ENCODE data around the gene SELENOS.

The SELENOS gene

GRCh38 chr15:101250341-101250831 is 26.9 kb downstream of the SELENOS start:
- no peak for DNase-seq

- no peak for DNase-seq
These were observed 29.0 kb downstream of the SELENOS start for GRCh38 chr15:101248274-101248673.

GRCh38 chr15:101246824-101247745 is 30.2 kb downstream of the SELENOS start:
- no peak for DNase-seq

- DNase-seq, result no peak
These were observed 30.9 kb downstream of the SELENOS start for GRCh38 chr15:101246391-101246790.

GRCh38 chr15:101244889-101245668 is 32.2 kb downstream of the SELENOS start:
- no peak for DNase-seq

- DNase-seq, result no peak
These were observed 33.1 kb downstream of the SELENOS start for GRCh38 chr15:101244036-101244781.

GRCh38 chr15:101243420-101243819 is 33.9 kb downstream of the SELENOS start:
- DNase-seq, result no peak

- DNase-seq, result no peak
These were observed 34.3 kb downstream of the SELENOS start for GRCh38 chr15:101242999-101243336.

- DNase-seq, result peak; percentile 44
These were observed 34.9 kb downstream of the SELENOS start for GRCh38 chr15:101242160-101242998.

GRCh38 chr15:101240358-101240757 is 36.9 kb downstream of the SELENOS start:
- no peak for DNase-seq

GRCh38 chr15:101239724-101240136 is 37.6 kb downstream of the SELENOS start:
- DNase-seq, result no peak

GRCh38 chr15:101237251-101237650 is 40.0 kb downstream of the SELENOS start:
- DNase-seq, result no peak

- no peak for DNase-seq
These were observed 43.5 kb downstream of the SELENOS start for GRCh38 chr15:101233651-101234280.

- DNase-seq, result no peak
These were observed 44.6 kb downstream of the SELENOS start for GRCh38 chr15:101232677-101233076.

- DNase-seq, result no peak
These were observed 49.0 kb downstream of the SELENOS start for GRCh38 chr15:101228313-101228712.

- DNase-seq, result no peak
These were observed 51.6 kb downstream of the SELENOS start for GRCh38 chr15:101225658-101226057.

All from activated naive CD4-positive, alpha-beta T cell treated with Interleukin-2 at 50 U/mL for 16 hours (primary cell).